HepG2 (cell line): ENCODE results near the gene ACYP2.

ENCODE experiments used
- EP300 ChIP-seq, 3 experiments: sonication (generic) in 1 of 3; formaldehyde crosslinking in 1 of 3; IDR thresholded peaks; 2 replicates each; pipeline versions ENCODE4 v1.5.1 to v1.6.1; 2011 to 2020; ENCODE audit warnings: low read depth in 2 of 3, low read length in 2 of 3, borderline replicate concordance in 1 of 3, improper control_type of control experiment in 1 of 3, mild to moderate bottlenecking in 1 of 3, missing genetic modification reagents in 1 of 3, moderate library complexity in 1 of 3
- TF ChIP-seq, protein P1 (sequence below): sonication (generic); formaldehyde crosslinking; IDR thresholded peaks from 2 replicates; pipeline ENCODE4 v1.4.0; 2020; ENCODE audit warnings: missing genetic modification reagents
- TF ChIP-seq, protein P2 (sequence below): sonication (generic); formaldehyde crosslinking; IDR thresholded peaks from 2 replicates; pipeline ENCODE4 v1.5.0; 2020; ENCODE audit warnings: mild to moderate bottlenecking, missing genetic modification reagents, moderate library complexity

DNA sequence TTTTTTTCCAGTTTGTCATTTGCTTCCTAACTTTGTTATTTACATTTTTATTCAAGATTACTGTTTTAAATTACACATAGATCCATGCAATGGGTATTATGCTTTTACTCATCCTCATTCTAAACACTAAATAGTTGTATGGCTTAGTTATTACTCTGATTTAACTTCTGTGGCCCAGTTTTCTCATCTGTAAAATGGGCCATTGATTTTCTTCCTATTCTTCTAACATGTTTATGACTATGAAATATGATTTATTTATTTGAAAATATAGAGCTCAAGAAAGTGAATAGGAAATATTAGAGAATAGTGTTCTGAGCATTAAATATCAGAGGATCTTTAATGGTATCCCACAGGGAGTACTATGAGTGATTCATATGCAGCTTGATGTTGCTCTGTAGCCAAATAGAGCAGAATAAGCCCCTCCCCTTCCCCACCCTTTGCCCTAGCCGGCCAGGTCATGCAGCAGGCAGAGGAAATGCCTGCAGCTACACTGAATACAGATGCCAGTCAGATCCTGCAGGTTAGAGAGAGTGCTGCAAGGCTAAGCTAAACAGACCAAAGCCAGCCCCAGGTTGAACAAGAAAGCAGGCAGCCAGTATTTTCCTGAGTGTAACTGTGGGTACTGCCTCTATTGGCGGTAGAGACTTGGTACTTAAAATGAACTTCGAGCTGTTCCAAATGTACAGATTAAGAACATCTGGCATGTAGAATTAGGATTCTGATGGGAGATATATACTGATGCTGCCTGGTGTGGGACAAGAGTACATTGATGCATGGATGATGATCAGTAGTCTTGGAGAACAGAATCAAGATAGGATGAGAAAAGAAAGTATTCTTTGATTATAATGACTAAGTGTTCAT, 11.7 kb upstream of the ACYP2 start:
- TF ChIP-seq, protein P1, sequence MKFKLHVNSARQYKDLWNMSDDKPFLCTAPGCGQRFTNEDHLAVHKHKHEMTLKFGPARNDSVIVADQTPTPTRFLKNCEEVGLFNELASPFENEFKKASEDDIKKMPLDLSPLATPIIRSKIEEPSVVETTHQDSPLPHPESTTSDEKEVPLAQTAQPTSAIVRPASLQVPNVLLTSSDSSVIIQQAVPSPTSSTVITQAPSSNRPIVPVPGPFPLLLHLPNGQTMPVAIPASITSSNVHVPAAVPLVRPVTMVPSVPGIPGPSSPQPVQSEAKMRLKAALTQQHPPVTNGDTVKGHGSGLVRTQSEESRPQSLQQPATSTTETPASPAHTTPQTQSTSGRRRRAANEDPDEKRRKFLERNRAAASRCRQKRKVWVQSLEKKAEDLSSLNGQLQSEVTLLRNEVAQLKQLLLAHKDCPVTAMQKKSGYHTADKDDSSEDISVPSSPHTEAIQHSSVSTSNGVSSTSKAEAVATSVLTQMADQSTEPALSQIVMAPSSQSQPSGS (CRISPR knock-in tag), result no peak
- TF ChIP-seq EP300 (IDR thresholded peaks at IDR 0.05; ENCODE audit: low read depth in 2 of 2, low read length in 2 of 2) (no peak), EP300 (CRISPR knock-in tag; IDR thresholded peaks at IDR 0.05; ENCODE audit: borderline replicate concordance) (no peak)
- TF ChIP-seq, protein P2, sequence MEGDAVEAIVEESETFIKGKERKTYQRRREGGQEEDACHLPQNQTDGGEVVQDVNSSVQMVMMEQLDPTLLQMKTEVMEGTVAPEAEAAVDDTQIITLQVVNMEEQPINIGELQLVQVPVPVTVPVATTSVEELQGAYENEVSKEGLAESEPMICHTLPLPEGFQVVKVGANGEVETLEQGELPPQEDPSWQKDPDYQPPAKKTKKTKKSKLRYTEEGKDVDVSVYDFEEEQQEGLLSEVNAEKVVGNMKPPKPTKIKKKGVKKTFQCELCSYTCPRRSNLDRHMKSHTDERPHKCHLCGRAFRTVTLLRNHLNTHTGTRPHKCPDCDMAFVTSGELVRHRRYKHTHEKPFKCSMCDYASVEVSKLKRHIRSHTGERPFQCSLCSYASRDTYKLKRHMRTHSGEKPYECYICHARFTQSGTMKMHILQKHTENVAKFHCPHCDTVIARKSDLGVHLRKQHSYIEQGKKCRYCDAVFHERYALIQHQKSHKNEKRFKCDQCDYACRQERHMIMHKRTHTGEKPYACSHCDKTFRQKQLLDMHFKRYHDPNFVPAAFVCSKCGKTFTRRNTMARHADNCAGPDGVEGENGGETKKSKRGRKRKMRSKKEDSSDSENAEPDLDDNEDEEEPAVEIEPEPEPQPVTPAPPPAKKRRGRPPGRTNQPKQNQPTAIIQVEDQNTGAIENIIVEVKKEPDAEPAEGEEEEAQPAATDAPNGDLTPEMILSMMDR, result no peak
